NCI-H2029 (cell line): ENCODE results near the gene KRT26.

Experiments used
- DNase-seq: peaks from one replicate; lab custom pipeline; 2025; lab: John Stamatoyannopoulos, UW

Gene KRT26

GRCh38 chr17:40727447-40728231, 44.4 kb downstream of the KRT26 start:
- no peak for DNase-seq

GRCh38 chr17:40726919-40727318, 45.1 kb downstream of the KRT26 start:
- DNase-seq, result no peak

GRCh38 chr17:40724656-40725055, 47.3 kb downstream of the KRT26 start:
- no peak for DNase-seq

GRCh38 chr17:40722241-40722640, 49.8 kb downstream of the KRT26 start:
- no peak for DNase-seq

GRCh38 chr17:40720899-40721298, 51.1 kb downstream of the KRT26 start:
- no peak for DNase-seq

- no peak for DNase-seq
These were observed 53.1 kb downstream of the KRT26 start for GRCh38 chr17:40718930-40719329.

- DNase-seq, result no peak
These were observed 54.2 kb downstream of the KRT26 start for GRCh38 chr17:40717776-40718175.
